Hepatocyte (in vitro differentiated cells): Measurements from ENCODE around the gene PROCR. TPM values are rescaled to one million over a fixed set of nuclear protein-coding genes. Genes with fewer than 3 reads are reported as not detected.

ENCODE experiments used
- DNase-seq: peaks from one replicate; pipeline ENCODE4 v3.0.0-alpha.2; 2016; ENCODE audit warnings: low spot score
- H2AFZ ChIP-seq: fragments of 200-600 bp; sonication (generic); 2 replicates; pipeline ENCODE4 v1.6.0; 2016; ENCODE audit warnings: antibody characterized with exemption, mild to moderate bottlenecking
- H3K27ac ChIP-seq: fragments of 200-600 bp; sonication (generic); 2 replicates; pipeline ENCODE4 v1.5.1; 2016; ENCODE audit warnings: mild to moderate bottlenecking
- H3K27me3 ChIP-seq: fragments of 200-600 bp; sonication (generic); 2 replicates; pipeline ENCODE4 v1.6.1; 2016
- H3K36me3 ChIP-seq: fragments of 200-600 bp; sonication (generic); replicated peaks from 2 replicates; pipeline ENCODE4 v1.5.1; 2016; ENCODE audit warnings: low read depth; ENCODE audit not compliant: insufficient read depth
- H3K4me1 ChIP-seq: fragments of 200-600 bp; sonication (generic); 2 replicates; pipeline ENCODE4 v1.5.1; 2016; ENCODE audit warnings: mild to moderate bottlenecking, moderate library complexity; ENCODE audit not compliant: insufficient read depth
- H3K4me2 ChIP-seq: fragments of 200-600 bp; sonication (generic); 2 replicates; pipeline ENCODE4 v1.6.0; 2016
- H3K4me3 ChIP-seq: fragments of 200-600 bp; sonication (generic); 2 replicates; pipeline ENCODE4 v1.5.1; 2016; ENCODE audit warnings: mild to moderate bottlenecking
- H3K79me2 ChIP-seq: fragments of 200-600 bp; sonication (generic); 2 replicates; pipeline ENCODE4 v1.6.0; 2017; ENCODE audit warnings: mild to moderate bottlenecking
- H3K9me2 ChIP-seq: fragments of 200-600 bp; sonication (generic); replicated peaks from 2 replicates; pipeline ENCODE4 v1.6.0; 2017; ENCODE audit warnings: mild to moderate bottlenecking; ENCODE audit not compliant: insufficient read depth
- H3K9me3 ChIP-seq: fragments of 200-600 bp; sonication (generic); 2 replicates; pipeline ENCODE4 v1.5.1; 2016; ENCODE audit warnings: low read depth, mild to moderate bottlenecking
- H4K20me1 ChIP-seq: fragments of 200-600 bp; sonication (generic); 2 replicates; pipeline ENCODE4 v1.6.0; 2016; ENCODE audit warnings: mild to moderate bottlenecking; ENCODE audit not compliant: insufficient read depth, poor library complexity, severe bottlenecking
- CTCF ChIP-seq: fragments of 200-600 bp; sonication (generic); IDR thresholded peaks from 2 replicates; pipeline ENCODE4 v1.5.1; 2016; ENCODE audit warnings: antibody characterized with exemption, mild to moderate bottlenecking; ENCODE audit not compliant: poor library complexity
- EZH2 ChIP-seq: fragments of 200-600 bp; sonication (generic); IDR thresholded peaks from 2 replicates; pipeline ENCODE4 v1.6.1; 2016; ENCODE audit warnings: antibody characterized with exemption, mild to moderate bottlenecking, borderline replicate concordance
- EZH2phosphoT487 ChIP-seq: fragments of 200-600 bp; sonication (generic); IDR thresholded peaks from one replicate; pipeline ENCODE4 v1.6.1; 2018; ENCODE audit warnings: antibody characterized with exemption, mild to moderate bottlenecking, low read depth, moderate library complexity; ENCODE audit not compliant: unreplicated experiment, severe bottlenecking
- WGBS: methylation state at CpG from one replicate; pipeline ENCODE4 v1.1.6; 2016; ENCODE audit warnings: low lambda C conversion rate; ENCODE audit errors: missing lambda C conversion rate; 5-methylcytosine and 5-hydroxymethylcytosine counted together
- polyA plus RNA-seq: library from polyadenylated mRNA; unstranded; fragments of >200 nt; fragmentation: Nextera tagmentation; extraction: Ambion mirVana; gene quantifications from 2 replicates; pipeline ENCODE4 v1.2.1, GENCODE V29; 2016
- total RNA-seq: library from RNA; depleted of rRNA; stranded (reverse); fragments of >200 nt; gene quantifications from 2 replicates; pipeline ENCODE4 v1.2.3, GENCODE V29; 2014

Gene PROCR
- 7.5 and 7.7 TPM in 2 replicates for total RNA-seq
- polyA plus RNA-seq = 9.0 and 14.1 TPM in 2 replicates

DNA sequence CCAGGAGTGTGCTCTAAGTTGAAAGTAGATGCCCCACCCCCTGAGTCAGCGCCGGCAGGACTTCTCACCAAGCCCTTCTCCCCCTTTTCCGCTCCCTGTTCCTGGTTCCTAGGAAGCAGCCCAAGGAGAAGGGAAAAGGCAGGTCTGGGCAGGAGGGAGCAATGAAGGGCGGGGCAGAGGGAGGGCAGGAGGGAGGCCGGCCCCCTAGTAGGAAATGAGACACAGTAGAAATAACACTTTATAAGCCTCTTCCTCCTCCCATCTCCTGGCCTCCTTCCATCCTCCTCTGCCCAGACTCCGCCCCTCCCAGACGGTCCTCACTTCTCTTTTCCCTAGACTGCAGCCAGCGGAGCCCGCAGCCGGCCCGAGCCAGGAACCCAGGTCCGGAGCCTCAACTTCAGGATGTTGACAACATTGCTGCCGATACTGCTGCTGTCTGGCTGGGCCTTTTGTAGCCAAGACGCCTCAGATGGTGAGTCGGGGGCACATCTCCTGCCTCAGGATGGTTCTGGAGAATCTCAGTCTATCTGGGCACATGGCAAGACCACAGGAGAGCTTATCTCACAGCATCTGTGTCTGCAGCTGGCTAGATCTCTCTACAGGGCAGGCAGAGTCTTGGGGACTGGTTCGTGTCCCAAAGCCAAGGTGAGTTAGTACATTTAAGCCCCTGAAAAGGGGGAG, at the start of gene PROCR:
TSS of gene PROCR (plus strand) at position 320 of the 681 bp plus-strand sequence. CDS start at position 403, 83 bp downstream.
- TF ChIP-seq EZH2 = no peak
- H3K4me3 ChIP-seq = no peak within 1 kb of the TSS
- H3K27me3 ChIP-seq = no peaks in the 10 kb centered on the region
- H2AFZ ChIP-seq = peak within 1 kb of the TSS; percentile 82
- H3K79me2 ChIP-seq = no peaks in the 10 kb centered on the region
- WGBS = 7% methylated on average over 14 of the region's 16 CpGs
- no peaks in the 10 kb centered on the region for H4K20me1 ChIP-seq
- H3K9me2 ChIP-seq = no peaks in the 10 kb centered on the region
- peak; percentile 79 for DNase-seq
- H3K4me2 ChIP-seq = peak within 1 kb of the TSS; percentile 80
- H3K9me3 ChIP-seq = no peaks in the 10 kb centered on the region
- peak within 1 kb of the TSS; percentile 49 for H3K27ac ChIP-seq
- H3K4me1 ChIP-seq = no peaks in the 10 kb centered on the region
- no peaks in the 10 kb centered on the region for H3K36me3 ChIP-seq

DNA sequence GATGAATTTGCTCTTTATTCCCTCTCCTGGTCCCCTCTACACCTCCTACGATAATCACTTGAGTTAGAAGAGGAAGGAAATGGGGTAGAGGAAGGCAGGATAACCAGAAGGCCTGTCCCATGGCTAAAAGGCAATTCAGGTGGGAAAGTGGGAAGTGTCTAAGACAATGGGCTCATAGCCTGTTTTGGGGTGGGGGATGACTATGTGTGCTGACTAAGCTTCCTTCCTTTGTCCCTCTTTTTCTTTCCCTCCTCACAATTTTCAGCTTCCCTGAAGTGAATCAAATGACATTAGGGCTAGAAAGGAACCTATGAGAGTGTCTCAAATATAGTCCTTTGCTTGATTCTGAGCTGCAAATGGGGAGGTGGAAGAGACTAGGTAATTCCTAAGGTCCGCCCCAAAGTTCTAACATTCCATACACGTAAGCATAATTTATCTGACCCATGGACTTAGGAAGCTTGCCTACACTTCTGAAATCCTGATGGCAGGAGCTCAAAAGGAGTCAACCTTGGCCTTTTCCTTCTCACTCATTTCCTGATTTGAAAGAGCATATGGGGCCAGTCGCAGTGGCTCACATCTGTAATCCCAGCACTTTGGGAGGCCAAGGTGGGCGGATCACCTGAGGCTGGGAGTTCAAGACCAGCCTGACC, 49.0 kb upstream of the PROCR start:
- DNase-seq = no peak

DNA sequence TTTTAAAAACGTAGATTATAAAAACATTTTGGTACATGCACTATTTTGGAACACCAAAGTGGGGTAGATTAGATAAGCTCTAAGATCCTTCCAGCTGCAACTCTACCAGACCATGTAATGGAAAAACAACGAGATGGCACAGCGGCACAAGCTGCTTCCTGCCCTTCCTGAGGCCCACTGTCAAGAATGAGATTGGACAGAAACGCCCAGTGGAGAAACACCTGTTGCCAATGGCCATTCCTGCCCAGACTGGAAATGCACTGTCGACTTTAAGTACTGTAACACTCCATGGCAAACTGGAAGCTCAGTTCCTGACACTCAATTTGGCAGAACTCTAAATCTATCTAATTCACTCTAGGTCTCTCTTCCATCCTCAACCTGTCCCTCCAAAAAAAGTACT, 46.1 kb upstream of the PROCR start:
- Histone ChIP-seq H3K79me2 (no peaks in the 10 kb centered on the region), H2AFZ (no peak overlapping the region), H3K4me3 (no peak overlapping the region), H4K20me1 (no peaks in the 10 kb centered on the region), H3K27ac (no peak overlapping the region), H3K27me3 (no peaks in the 10 kb centered on the region), H3K4me1 (no peaks in the 10 kb centered on the region), H3K4me2 (no peak overlapping the region), H3K36me3 (no peaks in the 10 kb centered on the region), H3K9me3 (no peaks in the 10 kb centered on the region), H3K9me2 (no peaks in the 10 kb centered on the region)
- TF ChIP-seq EZH2 (no peak), EZH2phosphoT487 (no peak), CTCF (no peak)
- no peak for DNase-seq
- 90% methylated on average over 5 of the region's 5 CpGs for WGBS

More for the DNA sequence above, 49.0 kb upstream of the PROCR start:
- Histone ChIP-seq H3K36me3 (no peaks in the 10 kb centered on the region), H3K27ac (no peak overlapping the region), H3K4me1 (no peaks in the 10 kb centered on the region), H3K9me3 (no peaks in the 10 kb centered on the region), H4K20me1 (no peaks in the 10 kb centered on the region), H3K4me3 (no peak overlapping the region), H3K27me3 (no peaks in the 10 kb centered on the region), H3K9me2 (no peaks in the 10 kb centered on the region), H3K79me2 (no peaks in the 10 kb centered on the region), H2AFZ (no peak overlapping the region), H3K4me2 (no peak overlapping the region)
- TF ChIP-seq EZH2phosphoT487 (no peak), EZH2 (no peak), CTCF (no peak)
- over 99% methylated on average over 5 of the region's 5 CpGs for WGBS

DNA sequence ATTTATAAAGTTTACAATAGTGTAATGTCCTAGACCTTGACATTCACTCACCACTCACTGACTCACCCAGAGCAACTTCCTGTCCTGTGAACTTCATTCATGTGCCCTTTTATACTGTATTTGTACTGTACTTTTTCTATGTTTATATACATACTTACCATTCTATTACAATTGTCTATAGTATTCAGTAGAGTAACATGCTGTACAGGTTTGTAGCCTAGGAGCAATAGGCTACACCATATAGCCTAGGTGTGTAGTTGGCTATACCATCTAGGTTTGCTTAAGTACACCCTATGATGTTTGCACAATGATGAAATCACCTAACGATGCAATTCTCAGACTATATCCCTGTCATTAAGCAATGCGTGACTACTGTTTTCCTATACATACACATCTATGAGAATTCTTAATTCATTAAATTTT, 42.2 kb upstream of the PROCR start:
- Histone ChIP-seq H3K4me2 (no peak overlapping the region), H4K20me1 (no peaks in the 10 kb centered on the region), H3K9me3 (no peaks in the 10 kb centered on the region), H3K36me3 (no peaks in the 10 kb centered on the region), H3K4me1 (no peaks in the 10 kb centered on the region), H3K27ac (no peak overlapping the region), H3K79me2 (no peaks in the 10 kb centered on the region), H2AFZ (no peak overlapping the region), H3K9me2 (no peaks in the 10 kb centered on the region), H3K4me3 (no peak overlapping the region), H3K27me3 (no peaks in the 10 kb centered on the region)
- TF ChIP-seq EZH2 = no peak
- TF ChIP-seq CTCF = no peak
- no peak for TF ChIP-seq EZH2phosphoT487
- DNase-seq = no peak
- 74% methylated on average over 2 of the region's 2 CpGs for WGBS
